RWPE2 (cell line): ENCODE results near the gene PSMD12.
"Not testable (repeated sequence)": the region's sequence is repeated elsewhere in the genome, so short reads cannot be mapped to it uniquely, and the experiment has no call there.

ENCODE experiments used
- ATAC-seq: fragments of 200-7000 bp; cut with Tn5 transposase; 3 replicates; pipeline ENCODE4 v1.9.1; 2021; ENCODE audit warnings: low read depth
- DNase-seq: peaks from one replicate; pipeline ENCODE4 v3.0.0-alpha.2; 2020; ENCODE audit warnings: low spot score
- H3K27ac ChIP-seq: fragments of 450-650 bp; 2 replicates; pipeline ENCODE4 v1.5.1; 2017; ENCODE audit warnings: mild to moderate bottlenecking; ENCODE audit not compliant: poor library complexity, severe bottlenecking
- H3K27me3 ChIP-seq: fragments of 250-450 bp; sonication (Bioruptor Pico); 2 replicates; pipeline ENCODE4 v1.5.1; 2021; ENCODE audit warnings: mild to moderate bottlenecking, moderate library complexity; ENCODE audit not compliant: insufficient read depth, poor library complexity, severe bottlenecking
- H3K36me3 ChIP-seq: fragments of 250-450 bp; sonication (Bioruptor Pico); 2 replicates; pipeline ENCODE4 v1.5.1; 2020; ENCODE audit warnings: low read depth, mild to moderate bottlenecking, moderate library complexity
- H3K4me1 ChIP-seq: fragments of 250-450 bp; sonication (Bioruptor Pico); 2 replicates; pipeline ENCODE4 v1.5.1; 2021; ENCODE audit warnings: mild to moderate bottlenecking, moderate library complexity; ENCODE audit not compliant: insufficient read depth, poor library complexity, severe bottlenecking
- H3K4me3 ChIP-seq: fragments of 250-450 bp; sonication (Bioruptor Pico); 2 replicates; pipeline ENCODE4 v1.5.1; 2021; ENCODE audit warnings: mild to moderate bottlenecking, moderate library complexity; ENCODE audit not compliant: severe bottlenecking
- H3K9me3 ChIP-seq: fragments of 250-450 bp; sonication (Bioruptor Pico); 2 replicates; pipeline ENCODE4 v1.5.1; 2021; ENCODE audit warnings: mild to moderate bottlenecking, moderate library complexity; ENCODE audit not compliant: severe bottlenecking
- CTCF ChIP-seq: fragments of 450-650 bp; IDR thresholded peaks from one replicate; pipeline ENCODE4 v1.5.1; 2017; ENCODE audit warnings: mild to moderate bottlenecking, moderate library complexity; ENCODE audit not compliant: poor library complexity, severe bottlenecking

The PSMD12 gene

DNA sequence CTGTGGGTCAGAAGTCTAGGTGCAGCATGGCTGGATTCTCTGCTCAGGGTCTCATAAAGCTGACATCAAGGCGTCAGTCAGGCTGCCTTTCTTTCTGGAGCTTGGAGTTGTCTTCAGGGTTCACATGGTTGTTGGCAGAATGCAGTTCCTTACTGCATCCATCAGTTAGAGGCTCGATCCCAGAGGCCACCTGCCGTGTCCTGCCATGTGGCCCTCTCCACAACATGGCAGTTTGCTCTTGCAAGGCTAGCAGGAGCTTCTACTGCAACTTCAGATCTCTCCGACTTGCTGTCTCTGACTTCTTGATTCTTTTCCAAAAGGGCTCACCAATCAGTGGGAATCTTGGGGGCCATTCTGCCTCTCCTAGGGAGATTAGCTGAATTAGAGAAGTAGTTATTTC is 22.6 kb upstream of the PSMD12 start:
- H3K27ac ChIP-seq: peak overlapping the region; percentile 88
- no peak overlapping the region for H3K4me3 ChIP-seq
- peaks cover 26% of the 10 kb centered on the region for H3K4me1 ChIP-seq
- no peaks in the 10 kb centered on the region for H3K27me3 ChIP-seq
- no peak for TF ChIP-seq CTCF
- DNase-seq: no peak
- no peaks in the 10 kb centered on the region for H3K9me3 ChIP-seq
- H3K36me3 ChIP-seq: peaks cover 14% of the 10 kb centered on the region
- ATAC-seq: no peak

DNA sequence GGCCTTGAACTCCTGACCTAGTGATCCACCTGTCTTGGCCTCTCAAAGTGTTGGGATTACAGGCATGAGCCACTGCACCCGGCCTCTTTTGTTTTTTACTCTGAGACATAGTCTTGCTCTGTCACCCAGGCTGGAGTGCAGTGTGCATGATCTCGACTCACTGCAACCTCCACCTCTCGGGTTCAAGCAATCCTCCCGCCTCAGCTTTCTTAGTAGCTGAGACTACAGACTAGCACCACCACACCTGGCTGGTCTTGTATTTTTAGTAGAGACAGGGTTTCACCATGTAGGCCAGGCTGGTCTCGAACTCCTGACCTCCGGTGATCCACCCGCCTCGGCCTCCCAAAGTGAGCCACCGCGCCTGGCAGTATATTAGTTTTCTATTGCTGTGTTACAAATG is 22.2 kb upstream of the PSMD12 start:
- ATAC-seq, H3K4me3 ChIP-seq, H3K27me3 ChIP-seq, H3K9me3 ChIP-seq: not testable (repeated sequence)
- peaks cover 16% of the 10 kb centered on the region for H3K36me3 ChIP-seq
- H3K4me1 ChIP-seq: peaks cover 26% of the 10 kb centered on the region
- peak; percentile 14 for DNase-seq
- peak overlapping the region; percentile 88 for H3K27ac ChIP-seq

DNA sequence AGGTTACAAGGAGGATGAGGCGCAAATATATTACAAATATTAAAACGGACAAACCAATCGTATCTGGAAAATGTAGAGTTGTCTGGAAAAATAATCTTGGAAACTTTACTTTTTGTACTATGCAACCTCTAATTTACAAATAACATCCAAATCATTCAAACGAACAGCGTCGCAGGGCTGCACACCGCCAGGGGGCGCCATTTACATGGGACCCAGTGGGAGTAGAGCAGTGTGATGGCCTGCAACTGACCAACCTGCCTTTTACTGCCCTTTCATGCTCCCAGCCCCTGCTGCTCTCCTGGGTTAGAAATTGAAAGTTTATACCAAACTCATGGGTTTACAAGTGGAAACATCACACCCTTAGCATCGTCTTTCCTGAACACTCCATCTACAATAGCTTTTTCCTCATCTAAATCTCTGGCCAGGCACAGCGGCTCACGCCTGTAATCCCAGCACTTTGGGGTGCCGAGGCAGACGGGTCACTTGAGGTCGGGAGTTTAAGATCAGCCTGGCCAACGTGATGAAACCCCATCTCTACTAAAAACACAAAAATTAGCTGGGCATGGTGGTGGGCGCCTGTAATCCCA is 20.7 kb upstream of the PSMD12 start:
- Histone ChIP-seq H3K4me3 (no peak overlapping the region), H3K4me1 (peaks cover 26% of the 10 kb centered on the region), H3K9me3 (no peaks in the 10 kb centered on the region), H3K27ac (peak overlapping the region; percentile 88), H3K36me3 (peaks cover 23% of the 10 kb centered on the region), H3K27me3 (no peaks in the 10 kb centered on the region)
- peak; percentile 38; the same call in 2 of the 3 replicates for ATAC-seq
- DNase-seq: no peak
- TF ChIP-seq CTCF: peak; percentile 91

DNA sequence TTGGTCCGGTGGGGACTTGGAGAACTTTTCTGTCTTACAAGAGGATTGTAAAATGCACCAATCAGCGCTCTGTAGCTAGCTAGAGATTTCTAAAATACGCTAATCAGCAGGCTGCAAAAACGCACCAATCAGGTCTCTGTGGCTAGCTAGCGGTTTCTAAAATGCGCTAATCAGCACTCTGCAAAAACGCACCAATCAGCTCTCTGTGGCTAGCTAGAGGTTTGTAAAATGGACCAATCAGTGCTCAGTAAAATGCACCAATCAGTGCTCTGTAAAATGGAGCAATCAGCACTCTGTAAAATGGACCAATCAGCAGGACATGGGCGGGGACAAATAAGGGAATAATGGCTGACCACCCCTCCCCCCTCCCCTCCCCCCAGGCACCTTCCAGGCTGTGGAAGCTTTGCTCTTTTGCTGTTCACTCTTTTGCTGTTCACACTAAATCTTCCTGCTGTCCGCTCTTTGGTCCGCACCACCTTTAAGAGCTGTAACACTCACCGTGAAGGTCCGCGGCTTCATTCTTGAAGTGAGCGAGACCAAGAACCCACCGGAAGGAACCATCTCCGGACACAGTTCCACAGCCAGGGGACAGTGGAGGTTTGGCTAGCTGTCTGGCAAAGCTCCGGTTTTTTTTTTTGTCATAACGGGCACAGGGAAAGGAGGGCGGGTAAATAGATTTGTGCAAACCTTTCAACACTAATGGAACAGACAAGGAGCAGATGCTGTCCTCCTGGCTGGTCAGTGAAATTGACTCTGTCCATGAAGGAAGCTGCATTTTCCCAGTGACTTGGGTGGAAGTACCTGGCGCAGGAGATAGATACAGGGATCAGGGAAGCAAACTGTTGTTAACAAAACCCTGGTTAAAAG is 19.0 kb upstream of the PSMD12 start:
- Histone ChIP-seq H3K27me3 (no peaks in the 10 kb centered on the region), H3K36me3 (peaks cover 21% of the 10 kb centered on the region), H3K27ac (no peak overlapping the region), H3K9me3 (no peaks in the 10 kb centered on the region), H3K4me3 (no peak overlapping the region), H3K4me1 (peaks cover 10% of the 10 kb centered on the region)
- TF ChIP-seq CTCF: no peak
- no peak for DNase-seq
- ATAC-seq: no peak

GRCh38 chr17:67381929-67382257 is 15.5 kb upstream of the PSMD12 start:
- no peak overlapping the region for H3K4me3 ChIP-seq
- H3K9me3 ChIP-seq: no peaks in the 10 kb centered on the region
- peaks cover 4% of the 10 kb centered on the region for H3K4me1 ChIP-seq
- H3K36me3 ChIP-seq: peaks cover 30% of the 10 kb centered on the region
- no peak for TF ChIP-seq CTCF
- ATAC-seq (no peak), DNase-seq (no peak)
- H3K27ac ChIP-seq: peak overlapping the region; percentile 7
- H3K27me3 ChIP-seq: no peaks in the 10 kb centered on the region
